HepG2 (cell line): ENCODE data around the gene HOXD1. TPM values are rescaled to one million over a fixed set of nuclear protein-coding genes. Genes with fewer than 3 reads are reported as not detected.

Experiments
- ATAC-seq: fragments of 200-7000 bp; cut with Tn5 transposase; 3 replicates; pipeline ENCODE4 v1.9.1; 2020; ENCODE audit warnings: mild to moderate bottlenecking, moderate library complexity
- BruUV-seq: library from RNA; stranded (reverse); fragments of 400-500 nt; replicated peaks from 2 replicates; lab custom pipeline; 2021; lab: Mats Ljungman, UMichigan
- CTCF ChIA-PET: fragments of 300-600 bp; formaldehyde crosslinking; extraction: SDS; loops from one replicate; lab custom pipeline; 2021; ENCODE audit warnings: low total read pairs, inconsistent platforms, low intra/inter-chr PET ratio; lab: Yijun Ruan, JAX
- POLR2A ChIA-PET: fragments of 350-600 bp; sonication (Branson Sonifier 250); formaldehyde crosslinking; loops from one replicate; lab custom pipeline; 2020; ENCODE audit warnings: antibody characterized with exemption, inconsistent platforms; lab: Yijun Ruan, JAX
- DNase-seq: peaks from one replicate; pipeline ENCODE4 v3.0.0-alpha.2; 2015; ENCODE audit warnings: low spot score
- FAIRE-seq: peaks from 3 replicates; lab custom pipeline; 2011; peaks lifted over from hg19 to GRCh38; lab: Jason Lieb, UNC
- H2AFZ ChIP-seq: one replicate; pipeline ENCODE4 v1.6.1; 2011; ENCODE audit warnings: low read length, inconsistent platforms
- H3K27ac ChIP-seq: fragments of 300-600 bp; 3 replicates; pipeline ENCODE4 v1.8.0; 2011; ENCODE audit warnings: mixed run types, mild to moderate bottlenecking, mixed read lengths, low read length, inconsistent platforms; ENCODE audit not compliant: insufficient read depth; ENCODE audit errors: extremely low read length
- H3K27me3 ChIP-seq, 2 experiments: fragments of 200-600 bp in 1 of 2; 2 replicates in 1 of 2; 3 replicates in 1 of 2; pipeline versions ENCODE4 v1.6.0 to v1.8.0; 2011; ENCODE audit warnings: low read length in 2 of 2, mild to moderate bottlenecking in 2 of 2, moderate library complexity in 2 of 2, inconsistent platforms in 1 of 2; ENCODE audit not compliant: insufficient read depth in 2 of 2, control insufficient read depth in 1 of 2
- H3K36me3 ChIP-seq, 2 experiments: fragments of 200-600 bp in 1 of 2; replicated peaks in 1 of 2; 2 replicates in 1 of 2; 3 replicates in 1 of 2; pipeline versions ENCODE4 v1.5.1 to v1.8.0; 2011; ENCODE audit warnings: low read length in 2 of 2, inconsistent platforms in 1 of 2; ENCODE audit not compliant: insufficient read depth in 2 of 2, control insufficient read depth in 1 of 2
- H3K4me1 ChIP-seq: 2 replicates; pipeline ENCODE4 v1.5.1; 2012; ENCODE audit warnings: low read length, inconsistent platforms; ENCODE audit not compliant: insufficient read depth
- H3K4me2 ChIP-seq: 2 replicates; pipeline ENCODE4 v1.6.0; 2011; ENCODE audit warnings: low read depth, low read length, inconsistent platforms
- H3K4me3 ChIP-seq, 3 experiments: fragments of 200-600 bp in 1 of 3; sonication (generic), shearing (Covaris generic) in 1 of 3; replicated peaks in 1 of 3; 2 replicates each; pipeline ENCODE4 v1.5.1; 2011 to 2016; ENCODE audit warnings: low read length in 3 of 3, inconsistent platforms in 2 of 3, low read depth in 2 of 3, mild to moderate bottlenecking in 2 of 3, control low read depth in 1 of 3, mixed read lengths in 1 of 3; ENCODE audit not compliant: insufficient read depth in 1 of 3
- H3K79me2 ChIP-seq: one replicate; pipeline ENCODE4 v1.6.1; 2011; ENCODE audit warnings: low read length, inconsistent platforms; ENCODE audit not compliant: insufficient read depth
- H3K9ac ChIP-seq: 2 replicates; pipeline ENCODE4 v1.6.0; 2011; ENCODE audit warnings: mild to moderate bottlenecking, low read depth, low read length, inconsistent platforms; ENCODE audit not compliant: insufficient read depth
- H3K9me3 ChIP-seq: 2 replicates; pipeline ENCODE4 v1.5.1; 2012; ENCODE audit warnings: mild to moderate bottlenecking, low read length
- H4K20me1 ChIP-seq: 2 replicates; pipeline ENCODE4 v1.6.0; 2011; ENCODE audit warnings: inconsistent platforms, mild to moderate bottlenecking, low read length, moderate library complexity; ENCODE audit not compliant: insufficient read depth
- CBX2 ChIP-seq, 2 experiments: fragments of 200-600 bp in 1 of 2; sonication (generic); formaldehyde crosslinking in 1 of 2; IDR thresholded peaks; 2 replicates each; pipeline versions ENCODE4 v1.7.0 to v1.8.1; 2018 to 2022; ENCODE audit warnings: low read depth in 2 of 2, low read length in 1 of 2, mild to moderate bottlenecking in 1 of 2, missing genetic modification reagents in 1 of 2
- EED ChIP-seq: sonication (generic); formaldehyde crosslinking; IDR thresholded peaks from 2 replicates; pipeline ENCODE4 v1.5.0; 2020; ENCODE audit warnings: mild to moderate bottlenecking, missing genetic modification reagents
- SIN3A ChIP-seq: IDR thresholded peaks from 2 replicates; pipeline ENCODE4 v1.6.1; 2011; ENCODE audit warnings: low read depth, mild to moderate bottlenecking, control low read depth, low read length, borderline replicate concordance
- ZNF329 ChIP-seq: sonication (generic); formaldehyde crosslinking; IDR thresholded peaks from 2 replicates; pipeline ENCODE4 v1.9.0; 2021; ENCODE audit warnings: low read depth, mild to moderate bottlenecking, missing genetic modification reagents
- WGBS: methylation state at CpG from one replicate; pipeline ENCODE4 v1.1.6; 2017; ENCODE audit warnings: low lambda C conversion rate; 5-methylcytosine and 5-hydroxymethylcytosine counted together
- in situ Hi-C: cut with HindIII; loops from 2 replicates; pipeline ENCODE4 v1.10.0; 2017; ENCODE audit warnings: low pct_unique_long_range_greater_than_20kb; ENCODE audit not compliant: extremely low pct_ligation_motif_present
- intact Hi-C: fragments of 100-400 bp; cut with micrococcal nuclease; formaldehyde crosslinking; loops from one replicate; pipeline ENCODE4 v1.10.0; 2022; ENCODE audit not compliant: unreplicated experiment
- polyA plus RNA-seq, 8 experiments: library from polyadenylated mRNA; depleted of rRNA in 3 of 8; stranded (reverse) in 7 of 8; unstranded in 1 of 8; fragments of >200 nt; fragmentation: Illumina TruSeq in 4 of 8; extraction: Trizol in 4 of 8; gene quantifications; 2 replicates each; pipeline versions ENCODE4 v1.2.1 to v1.2.3, GENCODE V29; 2011 to 2016; ENCODE audit warnings: low read depth in 4 of 8, missing spikeins in 1 of 8, mixed read lengths in 1 of 8; ENCODE audit not compliant: insufficient read depth in 1 of 8
- total RNA-seq, 5 experiments: library from RNA; depleted of rRNA; stranded (reverse); fragments of >200 nt; fragmentation: Illumina TruSeq; extraction: Trizol; gene quantifications; 2 replicates each; pipeline ENCODE4 v1.2.3, GENCODE V29; 2016; ENCODE audit warnings: low read depth in 1 of 5
- TF ChIP-seq, protein P1 (sequence below): sonication (generic); formaldehyde crosslinking; IDR thresholded peaks from 2 replicates; pipeline ENCODE4 v1.5.1; 2020; ENCODE audit warnings: mild to moderate bottlenecking, missing genetic modification reagents, moderate library complexity
- TF ChIP-seq, protein P2 (sequence below): sonication (generic); formaldehyde crosslinking; IDR thresholded peaks from 2 replicates; pipeline ENCODE4 v1.4.0; 2020; ENCODE audit warnings: mild to moderate bottlenecking, low read depth, missing genetic modification reagents
- TF ChIP-seq, protein P3 (sequence below): sonication (generic); formaldehyde crosslinking; IDR thresholded peaks from 2 replicates; pipeline ENCODE4 v1.4.0; 2020; ENCODE audit warnings: low read depth, mild to moderate bottlenecking, missing genetic modification reagents

The HOXD1 gene
- total and polyA plus RNA-seq, 2 of the 13 experiments (the other 11 are each of a cell fraction or from before 2014, with no cell fraction given), result 10.0 to 22.3 TPM

DNA sequence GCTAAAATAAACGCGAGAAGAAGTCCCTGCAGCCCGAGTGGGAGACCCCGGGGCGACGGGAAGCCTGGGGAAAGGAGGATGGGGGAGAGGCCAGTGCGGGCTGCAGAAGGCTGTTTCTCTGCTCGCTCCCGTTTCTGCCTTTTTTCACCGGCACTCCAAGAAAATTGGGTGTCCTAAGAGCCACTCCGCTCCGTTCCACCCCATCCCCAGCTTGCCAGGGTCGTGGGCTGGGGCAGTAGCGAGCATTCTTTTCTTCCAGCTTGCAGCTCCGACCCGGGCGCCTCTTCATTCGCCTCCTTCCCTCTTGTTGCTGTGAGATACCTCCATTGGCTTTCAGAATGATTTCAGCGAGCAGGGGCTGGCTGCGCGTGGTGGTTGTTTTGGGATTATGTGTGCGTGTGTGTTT, 30.3 kb upstream of the HOXD1 start:
- Histone ChIP-seq H3K4me1 (peaks cover 50% of the 10 kb centered on the region), H3K27me3 (peaks cover 12 to 96% of the 10 kb centered on the region in 2 experiments), H3K27ac (no peak overlapping the region), H3K79me2 (no peaks in the 10 kb centered on the region), H4K20me1 (no peaks in the 10 kb centered on the region), H3K4me2 (peak overlapping the region; percentile 8; the same call in 1 of the 2 replicates), H3K4me3 (peak overlapping the region in 1 of 3 experiments; percentile 0; a peak in 1 of 6 replicates), H3K9me3 (no peaks in the 10 kb centered on the region), H3K9ac (no peak overlapping the region), H2AFZ (no peak overlapping the region), H3K36me3 (no peaks in the 10 kb centered on the region)
- in situ Hi-C loops (no loop called here), intact Hi-C loops (no loop called here)
- FAIRE-seq (no peak), ATAC-seq (no peak), DNase-seq (no peak)
- POLR2A ChIA-PET, result no interaction called here
- no TSS peak for BruUV-seq
- TF ChIP-seq, protein P1, sequence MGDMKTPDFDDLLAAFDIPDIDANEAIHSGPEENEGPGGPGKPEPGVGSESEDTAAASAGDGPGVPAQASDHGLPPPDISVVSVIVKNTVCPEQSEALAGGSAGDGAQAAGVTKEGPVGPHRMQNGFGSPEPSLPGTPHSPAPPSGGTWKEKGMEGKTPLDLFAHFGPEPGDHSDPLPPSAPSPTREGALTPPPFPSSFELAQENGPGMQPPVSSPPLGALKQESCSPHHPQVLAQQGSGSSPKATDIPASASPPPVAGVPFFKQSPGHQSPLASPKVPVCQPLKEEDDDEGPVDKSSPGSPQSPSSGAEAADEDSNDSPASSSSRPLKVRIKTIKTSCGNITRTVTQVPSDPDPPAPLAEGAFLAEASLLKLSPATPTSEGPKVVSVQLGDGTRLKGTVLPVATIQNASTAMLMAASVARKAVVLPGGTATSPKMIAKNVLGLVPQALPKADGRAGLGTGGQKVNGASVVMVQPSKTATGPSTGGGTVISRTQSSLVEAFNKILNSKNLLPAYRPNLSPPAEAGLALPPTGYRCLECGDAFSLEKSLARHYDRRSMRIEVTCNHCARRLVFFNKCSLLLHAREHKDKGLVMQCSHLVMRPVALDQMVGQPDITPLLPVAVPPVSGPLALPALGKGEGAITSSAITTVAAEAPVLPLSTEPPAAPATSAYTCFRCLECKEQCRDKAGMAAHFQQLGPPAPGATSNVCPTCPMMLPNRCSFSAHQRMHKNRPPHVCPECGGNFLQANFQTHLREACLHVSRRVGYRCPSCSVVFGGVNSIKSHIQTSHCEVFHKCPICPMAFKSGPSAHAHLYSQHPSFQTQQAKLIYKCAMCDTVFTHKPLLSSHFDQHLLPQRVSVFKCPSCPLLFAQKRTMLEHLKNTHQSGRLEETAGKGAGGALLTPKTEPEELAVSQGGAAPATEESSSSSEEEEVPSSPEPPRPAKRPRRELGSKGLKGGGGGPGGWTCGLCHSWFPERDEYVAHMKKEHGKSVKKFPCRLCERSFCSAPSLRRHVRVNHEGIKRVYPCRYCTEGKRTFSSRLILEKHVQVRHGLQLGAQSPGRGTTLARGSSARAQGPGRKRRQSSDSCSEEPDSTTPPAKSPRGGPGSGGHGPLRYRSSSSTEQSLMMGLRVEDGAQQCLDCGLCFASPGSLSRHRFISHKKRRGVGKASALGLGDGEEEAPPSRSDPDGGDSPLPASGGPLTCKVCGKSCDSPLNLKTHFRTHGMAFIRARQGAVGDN (CRISPR knock-in tag), result peak; percentile 3; the same call in 1 of the 2 replicates
- TF ChIP-seq CBX2 (IDR thresholded peaks at IDR 0.05; ENCODE audit: low read depth, low read length), result peak; percentile 97; the same call in 1 of the 2 replicates
- TF ChIP-seq CBX2 (CRISPR knock-in tag; IDR thresholded peaks at IDR 0.05; ENCODE audit: low read depth), result 0 out of 2 replicates have a peak, but pooled peaks have one; percentile 38
- TF ChIP-seq ZNF329, result no peak
- TF ChIP-seq SIN3A, result no peak
- no peak for TF ChIP-seq EED
- TF ChIP-seq, protein P2, sequence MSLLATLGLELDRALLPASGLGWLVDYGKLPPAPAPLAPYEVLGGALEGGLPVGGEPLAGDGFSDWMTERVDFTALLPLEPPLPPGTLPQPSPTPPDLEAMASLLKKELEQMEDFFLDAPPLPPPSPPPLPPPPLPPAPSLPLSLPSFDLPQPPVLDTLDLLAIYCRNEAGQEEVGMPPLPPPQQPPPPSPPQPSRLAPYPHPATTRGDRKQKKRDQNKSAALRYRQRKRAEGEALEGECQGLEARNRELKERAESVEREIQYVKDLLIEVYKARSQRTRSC (CRISPR knock-in tag), result no peak
- TF ChIP-seq, protein P3, sequence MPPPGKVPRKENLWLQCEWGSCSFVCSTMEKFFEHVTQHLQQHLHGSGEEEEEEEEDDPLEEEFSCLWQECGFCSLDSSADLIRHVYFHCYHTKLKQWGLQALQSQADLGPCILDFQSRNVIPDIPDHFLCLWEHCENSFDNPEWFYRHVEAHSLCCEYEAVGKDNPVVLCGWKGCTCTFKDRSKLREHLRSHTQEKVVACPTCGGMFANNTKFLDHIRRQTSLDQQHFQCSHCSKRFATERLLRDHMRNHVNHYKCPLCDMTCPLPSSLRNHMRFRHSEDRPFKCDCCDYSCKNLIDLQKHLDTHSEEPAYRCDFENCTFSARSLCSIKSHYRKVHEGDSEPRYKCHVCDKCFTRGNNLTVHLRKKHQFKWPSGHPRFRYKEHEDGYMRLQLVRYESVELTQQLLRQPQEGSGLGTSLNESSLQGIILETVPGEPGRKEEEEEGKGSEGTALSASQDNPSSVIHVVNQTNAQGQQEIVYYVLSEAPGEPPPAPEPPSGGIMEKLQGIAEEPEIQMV (CRISPR knock-in tag), result no peak
- CTCF ChIA-PET, result no interaction called here
- 24% methylated on average over 22 of the region's 22 CpGs for WGBS
